ENCODE measurements around the gene VASH2. TPM values are rescaled to one million over a fixed set of nuclear protein-coding genes. Genes with fewer than 3 reads are reported as not detected.

VASH2 gene
- total RNA-seq, 1 donor from 2014 or later: 2.9 TPM

- H3K27me3 ChIP-seq (ENCODE audit: control insufficient read depth, insufficient read depth, low read length): peaks cover 3% of the 10 kb centered on the region
- DNase-seq (ENCODE audit: low read depth): no peak
- no peak overlapping the region for H3K4me3 ChIP-seq (ENCODE audit: low read depth, low read length)
- TF ChIP-seq, protein P1, sequence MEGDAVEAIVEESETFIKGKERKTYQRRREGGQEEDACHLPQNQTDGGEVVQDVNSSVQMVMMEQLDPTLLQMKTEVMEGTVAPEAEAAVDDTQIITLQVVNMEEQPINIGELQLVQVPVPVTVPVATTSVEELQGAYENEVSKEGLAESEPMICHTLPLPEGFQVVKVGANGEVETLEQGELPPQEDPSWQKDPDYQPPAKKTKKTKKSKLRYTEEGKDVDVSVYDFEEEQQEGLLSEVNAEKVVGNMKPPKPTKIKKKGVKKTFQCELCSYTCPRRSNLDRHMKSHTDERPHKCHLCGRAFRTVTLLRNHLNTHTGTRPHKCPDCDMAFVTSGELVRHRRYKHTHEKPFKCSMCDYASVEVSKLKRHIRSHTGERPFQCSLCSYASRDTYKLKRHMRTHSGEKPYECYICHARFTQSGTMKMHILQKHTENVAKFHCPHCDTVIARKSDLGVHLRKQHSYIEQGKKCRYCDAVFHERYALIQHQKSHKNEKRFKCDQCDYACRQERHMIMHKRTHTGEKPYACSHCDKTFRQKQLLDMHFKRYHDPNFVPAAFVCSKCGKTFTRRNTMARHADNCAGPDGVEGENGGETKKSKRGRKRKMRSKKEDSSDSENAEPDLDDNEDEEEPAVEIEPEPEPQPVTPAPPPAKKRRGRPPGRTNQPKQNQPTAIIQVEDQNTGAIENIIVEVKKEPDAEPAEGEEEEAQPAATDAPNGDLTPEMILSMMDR (IDR thresholded peaks at IDR 0.05; ENCODE audit: insufficient read depth, low read length, poor library complexity, severe bottlenecking): no peak
- no peaks in the 10 kb centered on the region for H3K36me3 ChIP-seq (ENCODE audit: control insufficient read depth, insufficient read depth, low read length)
These were observed 6.0 kb upstream of the VASH2 start for GRCh38 chr1:212944229-212944901.

DNA sequence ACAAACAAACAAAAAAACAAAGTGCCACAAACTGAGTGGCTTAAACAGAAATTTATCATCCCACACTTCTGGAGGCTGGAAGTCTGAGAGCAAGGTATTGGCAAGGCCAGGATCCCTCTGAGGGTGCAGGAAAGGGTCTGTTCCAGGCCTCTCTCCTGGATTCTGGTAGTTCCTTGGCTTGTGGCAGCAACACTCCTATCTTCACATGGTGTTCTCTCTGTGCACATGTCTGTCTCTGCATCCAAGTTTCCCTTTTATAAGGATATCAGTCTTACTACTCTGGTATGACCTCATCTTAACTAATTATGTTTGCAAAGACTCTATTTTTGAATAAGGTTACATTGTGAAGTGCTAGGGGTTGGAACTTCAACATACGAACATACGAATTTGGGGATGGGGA is 5.3 kb upstream of the VASH2 start:
- Histone ChIP-seq H3K27me3 (ENCODE audit: control insufficient read depth, insufficient read depth, low read length) (peaks cover 6% of the 10 kb centered on the region), H3K36me3 (ENCODE audit: control insufficient read depth, insufficient read depth, low read length) (no peaks in the 10 kb centered on the region), H3K4me3 (ENCODE audit: low read depth, low read length) (no peak overlapping the region)
- DNase-seq (ENCODE audit: low read depth): no peak
- TF ChIP-seq, protein P1 (IDR thresholded peaks at IDR 0.05; ENCODE audit: insufficient read depth, low read length, poor library complexity, severe bottlenecking): no peak

GRCh38 chr1:212945463-212946160 is 4.7 kb upstream of the VASH2 start:
- Histone ChIP-seq H3K4me3 (ENCODE audit: low read depth, low read length) (no peak overlapping the region), H3K27me3 (ENCODE audit: control insufficient read depth, insufficient read depth, low read length) (peaks cover 6% of the 10 kb centered on the region), H3K36me3 (ENCODE audit: control insufficient read depth, insufficient read depth, low read length) (no peaks in the 10 kb centered on the region)
- TF ChIP-seq, protein P1 (IDR thresholded peaks at IDR 0.05; ENCODE audit: insufficient read depth, low read length, poor library complexity, severe bottlenecking): no peak
- DNase-seq (ENCODE audit: low read depth): no peak

GRCh38 chr1:212946872-212947271 is 3.5 kb upstream of the VASH2 start:
- no peak for DNase-seq (ENCODE audit: low read depth)
- TF ChIP-seq, protein P1 (IDR thresholded peaks at IDR 0.05; ENCODE audit: insufficient read depth, low read length, poor library complexity, severe bottlenecking): no peak
- H3K27me3 ChIP-seq (ENCODE audit: control insufficient read depth, insufficient read depth, low read length): peaks cover 11% of the 10 kb centered on the region
- H3K4me3 ChIP-seq (ENCODE audit: low read depth, low read length): no peak overlapping the region
- no peaks in the 10 kb centered on the region for H3K36me3 ChIP-seq (ENCODE audit: control insufficient read depth, insufficient read depth, low read length)

DNA sequence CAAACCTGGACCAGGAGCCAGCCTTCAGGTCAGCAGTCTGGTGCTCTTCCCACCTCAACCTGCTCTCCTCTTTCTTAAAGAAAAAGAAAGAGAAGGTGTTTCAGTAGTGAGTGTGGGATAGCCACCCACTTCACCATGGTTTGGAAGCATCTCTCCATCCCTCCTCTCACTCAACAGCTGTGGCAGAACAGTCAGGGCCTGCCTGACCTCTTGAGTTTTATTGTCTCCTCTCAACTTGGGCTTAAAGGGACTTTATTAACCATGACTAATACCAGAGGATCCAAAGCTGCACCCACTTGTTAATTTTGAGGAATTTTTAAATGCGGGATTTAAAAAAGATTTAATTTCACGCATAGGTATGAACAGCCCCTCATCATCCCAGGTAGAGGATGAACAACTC is 570 bp upstream of the VASH2 start:
- no peak for DNase-seq (ENCODE audit: low read depth)
- H3K27me3 ChIP-seq (ENCODE audit: control insufficient read depth, insufficient read depth, low read length): peaks cover 12% of the 10 kb centered on the region
- TF ChIP-seq, protein P1 (IDR thresholded peaks at IDR 0.05; ENCODE audit: insufficient read depth, low read length, poor library complexity, severe bottlenecking): no peak

More for the DNA sequence above, 570 bp upstream of the VASH2 start:
- peak overlapping the region; percentile 46 for H3K4me3 ChIP-seq (ENCODE audit: low read depth, low read length)
- no peaks in the 10 kb centered on the region for H3K36me3 ChIP-seq (ENCODE audit: control insufficient read depth, insufficient read depth, low read length)
